SU-DHL-6 (cell line): Measurements from ENCODE around the gene BRD1.

ENCODE experiments used
- H2AFZ ChIP-seq: fragments of 200-600 bp; sonication (generic); 2 replicates; pipeline ENCODE4 v1.6.1; 2014; ENCODE audit warnings: low read depth, mild to moderate bottlenecking, moderate library complexity, mixed read lengths, antibody characterized with exemption, low read length; ENCODE audit not compliant: severe bottlenecking
- H3F3A ChIP-seq: fragments of 200-600 bp; shearing (Covaris generic); 2 replicates; pipeline ENCODE4 v1.6.0; 2016; ENCODE audit warnings: antibody characterized with exemption, mild to moderate bottlenecking; ENCODE audit not compliant: insufficient read depth
- H3K27ac ChIP-seq: fragments of 200-600 bp; sonication (generic); 2 replicates; pipeline ENCODE4 v1.5.1; 2016; ENCODE audit warnings: low read depth, mild to moderate bottlenecking, low read length, moderate library complexity, mixed read lengths
- H3K27me3 ChIP-seq: fragments of 200-600 bp; sonication (generic), shearing (Covaris generic); 2 replicates; pipeline ENCODE4 v1.6.0; 2014; ENCODE audit warnings: mild to moderate bottlenecking, low read length
- H3K36me3 ChIP-seq: fragments of 200-600 bp; sonication (generic); 2 replicates; pipeline ENCODE4 v1.6.1; 2014; ENCODE audit warnings: mild to moderate bottlenecking, low read length, mixed read lengths
- H3K4me2 ChIP-seq: fragments of 300-600, 200-600 bp; shearing (Covaris generic), sonication (generic); 2 replicates; pipeline ENCODE4 v1.6.0; 2014; ENCODE audit warnings: low read length, low read depth, mild to moderate bottlenecking; ENCODE audit not compliant: poor library complexity, severe bottlenecking
- H3K4me3 ChIP-seq: fragments of 200-600 bp; sonication (generic); 2 replicates; pipeline ENCODE4 v1.5.1; 2014; ENCODE audit warnings: antibody characterized with exemption, low read length, mild to moderate bottlenecking, mixed read lengths; ENCODE audit not compliant: insufficient read depth, poor library complexity, severe bottlenecking
- H3K79me2 ChIP-seq: fragments of 200-600 bp; sonication (generic); 2 replicates; pipeline ENCODE4 v1.6.1; 2014; ENCODE audit warnings: mild to moderate bottlenecking, low read length, moderate library complexity; ENCODE audit not compliant: insufficient read depth
- H3K9ac ChIP-seq: fragments of 200-600 bp; sonication (generic); 2 replicates; pipeline ENCODE4 v1.7.0; 2014; ENCODE audit warnings: mild to moderate bottlenecking, low read length
- H3K9me2 ChIP-seq: fragments of 200-600 bp; sonication (generic); replicated peaks from 2 replicates; pipeline ENCODE4 v1.6.1; 2014; ENCODE audit warnings: low read length; ENCODE audit not compliant: insufficient read depth
- H3K9me3 ChIP-seq: fragments of 200-600 bp; sonication (generic); 2 replicates; pipeline ENCODE4 v1.6.1; 2014; ENCODE audit warnings: low read length, mixed read lengths; ENCODE audit not compliant: insufficient read depth
- H4K20me1 ChIP-seq: fragments of 200-600 bp; sonication (generic); 2 replicates; pipeline ENCODE4 v1.6.1; 2014; ENCODE audit warnings: low read depth, mild to moderate bottlenecking, antibody characterized with exemption, low read length, moderate library complexity, mixed read lengths
- CTCF ChIP-seq: fragments of 200-600 bp; sonication (generic); IDR thresholded peaks from one replicate; pipeline ENCODE4 v1.5.1; 2017; ENCODE audit warnings: antibody characterized with exemption, mild to moderate bottlenecking, low read length, moderate library complexity; ENCODE audit not compliant: insufficient read depth, poor library complexity, severe bottlenecking
- EZH2phosphoT487 ChIP-seq: fragments of 200-600 bp; sonication (generic), shearing (Covaris generic); conservative IDR thresholded peaks from 2 replicates; pipeline ENCODE4 v1.6.1; 2018; ENCODE audit warnings: mild to moderate bottlenecking, antibody characterized with exemption, low read length, moderate library complexity, mixed read lengths

Gene BRD1

GRCh38 chr22:49810363-49811019, 17.2 kb downstream of the BRD1 start:
- Histone ChIP-seq H3K27me3 (no peaks in the 10 kb centered on the region), H3K9me2 (no peaks in the 10 kb centered on the region), H4K20me1 (peaks cover 7% of the 10 kb centered on the region; the same call in 1 of the 2 replicates), H3K4me2 (no peak overlapping the region), H2AFZ (no peak overlapping the region), H3K36me3 (no peaks in the 10 kb centered on the region), H3F3A (no peaks in the 10 kb centered on the region), H3K27ac (no peak overlapping the region), H3K9ac (no peak overlapping the region), H3K4me3 (no peak overlapping the region), H3K9me3 (no peaks in the 10 kb centered on the region), H3K79me2 (peaks cover 89% of the 10 kb centered on the region)
- no peak for TF ChIP-seq CTCF
- no peak for TF ChIP-seq EZH2phosphoT487

GRCh38 chr22:49807780-49808708, 19.6 kb downstream of the BRD1 start:
- Histone ChIP-seq H4K20me1 (peaks cover 7% of the 10 kb centered on the region; the same call in 1 of the 2 replicates), H3K4me3 (no peak overlapping the region), H3K27ac (no peak overlapping the region), H3K9me3 (no peaks in the 10 kb centered on the region), H3K4me2 (no peak overlapping the region), H3K9me2 (no peaks in the 10 kb centered on the region), H3K79me2 (peaks cover 94% of the 10 kb centered on the region), H2AFZ (no peak overlapping the region), H3K9ac (no peak overlapping the region), H3F3A (no peaks in the 10 kb centered on the region), H3K36me3 (no peaks in the 10 kb centered on the region), H3K27me3 (no peaks in the 10 kb centered on the region)
- TF ChIP-seq CTCF (no peak), EZH2phosphoT487 (no peak)

- Histone ChIP-seq H3K79me2 (peaks cover 86% of the 10 kb centered on the region), H3K27me3 (no peaks in the 10 kb centered on the region), H3K27ac (no peak overlapping the region), H3K4me3 (no peak overlapping the region), H3F3A (no peaks in the 10 kb centered on the region), H3K9me2 (no peaks in the 10 kb centered on the region), H2AFZ (no peak overlapping the region), H3K36me3 (no peaks in the 10 kb centered on the region), H3K4me2 (no peak overlapping the region), H3K9ac (no peak overlapping the region), H3K9me3 (no peaks in the 10 kb centered on the region), H4K20me1 (peaks cover 7% of the 10 kb centered on the region; the same call in 1 of the 2 replicates)
- TF ChIP-seq EZH2phosphoT487 (no peak), CTCF (no peak)
These were observed 20.5 kb downstream of the BRD1 start for GRCh38 chr22:49807129-49807528.
